ENCODE measurements around the gene TANK.

Gene TANK

GRCh38 chr2:161134547-161135518, 25.4 kb upstream of the TANK start:
- no peak for DNase-seq

GRCh38 chr2:161135951-161136593, 24.2 kb upstream of the TANK start:
- DNase-seq, result no peak

GRCh38 chr2:161136696-161137324, 23.4 kb upstream of the TANK start:
- DNase-seq, result no peak

GRCh38 chr2:161138429-161138828, 21.8 kb upstream of the TANK start:
- no peak for DNase-seq

- no peak for DNase-seq
Measured at GRCh38 chr2:161139098-161139987, 20.9 kb upstream of the TANK start.

- no peak for DNase-seq
Measured at GRCh38 chr2:161141033-161141432, 19.2 kb upstream of the TANK start.

GRCh38 chr2:161146209-161146775, 13.9 kb upstream of the TANK start:
- DNase-seq, result no peak

- DNase-seq, result no peak
Measured at GRCh38 chr2:161146996-161147395, 13.2 kb upstream of the TANK start.

- no peak for DNase-seq
Measured at GRCh38 chr2:161147856-161148255, 12.4 kb upstream of the TANK start.

GRCh38 chr2:161150704-161151103, 9.5 kb upstream of the TANK start:
- no peak for DNase-seq

- no peak for DNase-seq
Measured at GRCh38 chr2:161152302-161152701, 7.9 kb upstream of the TANK start.

- DNase-seq, result no peak
Measured at GRCh38 chr2:161158882-161159281, 1.3 kb upstream of the TANK start.

- no peak for DNase-seq
Measured at GRCh38 chr2:161159456-161160225, 587 bp upstream of the TANK start.

- DNase-seq, result peak in 1 of 2 experiments; percentile 1
Measured at GRCh38 chr2:161161074-161161706, 962 bp downstream of the TANK start.

- no peak for DNase-seq
Measured at GRCh38 chr2:161163440-161163839, 3.2 kb downstream of the TANK start.

- no peak for DNase-seq
Measured at GRCh38 chr2:161164161-161164560, 3.9 kb downstream of the TANK start.

- DNase-seq, result no peak
Measured at GRCh38 chr2:161165266-161165665, 5.0 kb downstream of the TANK start.

GRCh38 chr2:161165811-161166210, 5.6 kb downstream of the TANK start:
- DNase-seq, result no peak

- DNase-seq, result no peak
Measured at GRCh38 chr2:161166538-161167409, 6.5 kb downstream of the TANK start.

- DNase-seq, result no peak
Measured at GRCh38 chr2:161169335-161169734, 9.1 kb downstream of the TANK start.
